Neural cell (in vitro differentiated cells): Measurements from ENCODE around the gene PANK4. TPM values are rescaled to one million over a fixed set of nuclear protein-coding genes. Genes with fewer than 3 reads are reported as not detected.

Experiments
- H2AFZ ChIP-seq: fragments of 200-600, 300-800 bp; sonication (generic), shearing (Covaris generic); 2 replicates; pipeline ENCODE4 v1.6.0; 2014; ENCODE audit warnings: low read depth, mild to moderate bottlenecking, antibody characterized with exemption, low read length, moderate library complexity
- H3F3A ChIP-seq: fragments of 200-600 bp; shearing (Covaris generic); 2 replicates; pipeline ENCODE4 v1.6.1; 2016; ENCODE audit warnings: mild to moderate bottlenecking, moderate library complexity, mixed read lengths, antibody characterized with exemption, low read length; ENCODE audit not compliant: insufficient read depth, poor library complexity, severe bottlenecking
- H3K27ac ChIP-seq: fragments of 200-600, 300-800 bp; sonication (generic), shearing (Covaris generic); 2 replicates; pipeline ENCODE4 v1.5.1; 2014; ENCODE audit warnings: mild to moderate bottlenecking, low read length, moderate library complexity
- H3K27me3 ChIP-seq: fragments of 300-800, 200-600 bp; sonication (generic), shearing (Covaris generic); 2 replicates; pipeline ENCODE4 v1.6.0; 2014; ENCODE audit warnings: mild to moderate bottlenecking, low read depth, low read length, moderate library complexity; ENCODE audit not compliant: insufficient read depth
- H3K36me3 ChIP-seq: fragments of 300-800, 200-600 bp; sonication (generic), shearing (Covaris generic); 2 replicates; pipeline ENCODE4 v1.5.1; 2014; ENCODE audit warnings: mild to moderate bottlenecking, antibody characterized with exemption, low read length, moderate library complexity; ENCODE audit not compliant: insufficient read depth
- H3K4me2 ChIP-seq: fragments of 300-800, 200-600 bp; sonication (generic), shearing (Covaris generic); 2 replicates; pipeline ENCODE4 v1.6.0; 2014; ENCODE audit warnings: mild to moderate bottlenecking, low read length
- H3K4me3 ChIP-seq: fragments of 300-800, 200-600 bp; sonication (generic), shearing (Covaris generic); 2 replicates; pipeline ENCODE4 v1.5.1; 2014; ENCODE audit warnings: mild to moderate bottlenecking, low read length, moderate library complexity
- H3K79me2 ChIP-seq: fragments of 200-600 bp; shearing (Covaris generic); replicated peaks from 2 replicates; pipeline ENCODE4 v1.6.0; 2014; ENCODE audit warnings: mild to moderate bottlenecking, low read length, moderate library complexity; ENCODE audit not compliant: insufficient read depth
- H3K9ac ChIP-seq: fragments of 300-800, 200-600 bp; sonication (generic), shearing (Covaris generic); 2 replicates; pipeline ENCODE4 v1.6.1; 2016; ENCODE audit warnings: mild to moderate bottlenecking, low read length, mixed read lengths
- H3K9me2 ChIP-seq: fragments of 200-600 bp; shearing (Covaris generic); 2 replicates; pipeline ENCODE4 v1.6.1; 2016; ENCODE audit warnings: mild to moderate bottlenecking, low read length, mixed read lengths; ENCODE audit not compliant: insufficient read depth
- H3K9me3 ChIP-seq: fragments of 200-600, 300-800 bp; sonication (generic), shearing (Covaris generic); 2 replicates; pipeline ENCODE4 v1.6.1; 2016; ENCODE audit warnings: mild to moderate bottlenecking, mixed run types, low read length, moderate library complexity, mixed read lengths
- H4K20me1 ChIP-seq: fragments of 200-600 bp; shearing (Covaris generic); 2 replicates; pipeline ENCODE4 v1.6.1; 2016; ENCODE audit warnings: mild to moderate bottlenecking, mixed run types; ENCODE audit not compliant: insufficient read depth
- CTCF ChIP-seq: fragments of 450-650 bp; IDR thresholded peaks from 2 replicates; pipeline ENCODE4 v1.5.1; 2014; ENCODE audit warnings: antibody characterized with exemption, mild to moderate bottlenecking, moderate library complexity; ENCODE audit not compliant: poor library complexity, severe bottlenecking
- EP300 ChIP-seq: fragments of 450-650 bp; conservative IDR thresholded peaks from 2 replicates; pipeline ENCODE4 v1.6.1; 2014; ENCODE audit warnings: antibody characterized with exemption, mild to moderate bottlenecking, moderate library complexity; ENCODE audit not compliant: poor library complexity, severe bottlenecking
- EZH2 ChIP-seq: fragments of 200-600, 300-800 bp; shearing (Covaris generic), sonication (generic); IDR thresholded peaks from 2 replicates; pipeline ENCODE4 v1.6.1; 2014; ENCODE audit warnings: antibody characterized with exemption, low read length, borderline replicate concordance, mild to moderate bottlenecking; ENCODE audit not compliant: insufficient read depth, poor library complexity, severe bottlenecking
- MXI1 ChIP-seq: fragments of 450-650 bp; conservative IDR thresholded peaks from 2 replicates; pipeline ENCODE4 v1.6.1; 2014; ENCODE audit warnings: antibody characterized with exemption, mild to moderate bottlenecking; ENCODE audit not compliant: poor library complexity, severe bottlenecking
- POLR2AphosphoS5 ChIP-seq: IDR thresholded peaks from 2 replicates; pipeline ENCODE4 v1.6.1; 2012
- RAD21 ChIP-seq: fragments of 450-650 bp; conservative IDR thresholded peaks from 2 replicates; pipeline ENCODE4 v1.6.1; 2014; ENCODE audit warnings: antibody characterized with exemption, mild to moderate bottlenecking, moderate library complexity
- REST ChIP-seq: IDR thresholded peaks from 2 replicates; pipeline ENCODE4 v1.6.1; 2012; ENCODE audit warnings: borderline replicate concordance
- SMC3 ChIP-seq: fragments of 450-650 bp; conservative IDR thresholded peaks from 2 replicates; pipeline ENCODE4 v1.6.1; 2014; ENCODE audit warnings: antibody characterized with exemption, mild to moderate bottlenecking, moderate library complexity; ENCODE audit not compliant: poor library complexity
- TAF1 ChIP-seq: IDR thresholded peaks from 2 replicates; pipeline ENCODE4 v1.6.1; 2012; ENCODE audit warnings: low read depth
- polyA plus RNA-seq: library from polyadenylated mRNA; depleted of rRNA; stranded (reverse); fragments of >200 nt; gene quantifications from 2 replicates; pipeline ENCODE4 v1.2.3, GENCODE V29; 2014

PANK4 gene
- polyA plus RNA-seq, 1 donor from 2014 or later: 37.9 TPM

GRCh38 chr1:2481885-2482284, 44.5 kb downstream of the PANK4 start:
- Histone ChIP-seq H2AFZ (no peak overlapping the region), H3K4me2 (no peak overlapping the region), H3K4me3 (no peak overlapping the region), H3K9me3 (no peaks in the 10 kb centered on the region), H4K20me1 (no peaks in the 10 kb centered on the region), H3K9ac (no peak overlapping the region), H3K27me3 (no peaks in the 10 kb centered on the region), H3K27ac (no peak overlapping the region), H3K9me2 (no peaks in the 10 kb centered on the region), H3K36me3 (no peaks in the 10 kb centered on the region), H3K79me2 (no peaks in the 10 kb centered on the region), H3F3A (no peaks in the 10 kb centered on the region)
- no peak for TF ChIP-seq MXI1
- no peak for TF ChIP-seq EP300
- no peak for TF ChIP-seq CTCF
- TF ChIP-seq REST: no peak
- no peak for TF ChIP-seq TAF1
- TF ChIP-seq SMC3: no peak

GRCh38 chr1:2480986-2481364, 45.4 kb downstream of the PANK4 start:
- Histone ChIP-seq H3K27me3 (no peaks in the 10 kb centered on the region), H2AFZ (no peak overlapping the region)

More at GRCh38 chr1:2480986-2481364, 45.4 kb downstream of the PANK4 start:
- no peak overlapping the region for H3K9ac ChIP-seq
- no peaks in the 10 kb centered on the region for H3K9me3 ChIP-seq
- no peaks in the 10 kb centered on the region for H3K9me2 ChIP-seq
- H3K36me3 ChIP-seq: no peaks in the 10 kb centered on the region
- H3K79me2 ChIP-seq: no peaks in the 10 kb centered on the region
- H3K27ac ChIP-seq: no peak overlapping the region
- H4K20me1 ChIP-seq: no peaks in the 10 kb centered on the region
- no peak overlapping the region for H3K4me3 ChIP-seq
- H3K4me2 ChIP-seq: no peak overlapping the region
- TF ChIP-seq EZH2 (no peak), RAD21 (no peak), SMC3 (no peak), TAF1 (no peak), MXI1 (no peak), CTCF (no peak), EP300 (no peak), POLR2AphosphoS5 (no peak)
- H3F3A ChIP-seq: no peaks in the 10 kb centered on the region
